OCI-LY1 (cell line): ENCODE measurements around the gene SALL2.
A peak's percentile ranks its signal among the peaks of the same experiment; 100 is the strongest.

Experiments
- H2AFZ ChIP-seq: fragments of 200-600 bp; sonication (generic), shearing (Covaris generic); 2 replicates; pipeline ENCODE4 v1.6.0; 2014; ENCODE audit warnings: antibody characterized with exemption, mild to moderate bottlenecking, low read length
- H3F3A ChIP-seq: fragments of 200-600 bp; sonication (generic), shearing (Covaris generic); 2 replicates; pipeline ENCODE4 v1.6.0; 2014; ENCODE audit warnings: mild to moderate bottlenecking, antibody characterized with exemption, low read length, moderate library complexity; ENCODE audit not compliant: insufficient read depth
- H3K27ac ChIP-seq: fragments of 200-600 bp; sonication (generic); 2 replicates; pipeline ENCODE4 v1.5.1; 2014; ENCODE audit warnings: low read length, mixed run types, mild to moderate bottlenecking, low read depth; ENCODE audit not compliant: poor library complexity, severe bottlenecking
- H3K27me3 ChIP-seq: fragments of 200-600 bp; sonication (generic); 2 replicates; pipeline ENCODE4 v1.6.0; 2014; ENCODE audit warnings: antibody characterized with exemption, mild to moderate bottlenecking, low read length, moderate library complexity; ENCODE audit not compliant: insufficient read depth
- H3K36me3 ChIP-seq: fragments of 200-600 bp; sonication (generic); 2 replicates; pipeline ENCODE4 v1.6.1; 2014; ENCODE audit warnings: mild to moderate bottlenecking, antibody characterized with exemption, low read length, moderate library complexity, mixed read lengths; ENCODE audit not compliant: insufficient read depth
- H3K4me1 ChIP-seq: fragments of 200-600 bp; sonication (generic); 2 replicates; pipeline ENCODE4 v1.5.1; 2014; ENCODE audit warnings: mild to moderate bottlenecking, low read length, moderate library complexity; ENCODE audit not compliant: insufficient read depth, severe bottlenecking
- H3K4me2 ChIP-seq: fragments of 200-600 bp; sonication (generic), shearing (Covaris generic); 2 replicates; pipeline ENCODE4 v1.6.1; 2014; ENCODE audit warnings: low read length
- H3K4me3 ChIP-seq: fragments of 200-600 bp; sonication (generic); 2 replicates; pipeline ENCODE4 v1.5.1; 2014; ENCODE audit warnings: low read length, low read depth, mild to moderate bottlenecking, mixed read lengths; ENCODE audit not compliant: poor library complexity, severe bottlenecking
- H3K79me2 ChIP-seq: fragments of 200-600 bp; shearing (Covaris generic); 2 replicates; pipeline ENCODE4 v1.6.1; 2016; ENCODE audit warnings: mixed run types, low read length, mixed read lengths; ENCODE audit not compliant: insufficient read depth
- H3K9ac ChIP-seq: fragments of 200-600 bp; sonication (generic), shearing (Covaris generic); 2 replicates; pipeline ENCODE4 v1.6.1; 2014; ENCODE audit warnings: mild to moderate bottlenecking, low read length, mixed read lengths
- H3K9me2 ChIP-seq: fragments of 200-600 bp; sonication (generic), shearing (Covaris generic); 2 replicates; pipeline ENCODE4 v1.6.1; 2014; ENCODE audit warnings: low read depth, mild to moderate bottlenecking, low read length, mixed read lengths
- H3K9me3 ChIP-seq: fragments of 200-600 bp; shearing (Covaris generic); 2 replicates; pipeline ENCODE4 v1.6.1; 2014; ENCODE audit warnings: low read length, mixed read lengths
- H4K20me1 ChIP-seq: fragments of 200-600 bp; sonication (generic), shearing (Covaris generic); 2 replicates; pipeline ENCODE4 v1.6.0; 2016; ENCODE audit warnings: mild to moderate bottlenecking, low read length; ENCODE audit not compliant: insufficient read depth
- CTCF ChIP-seq: fragments of 200-600 bp; sonication (generic), shearing (Covaris generic); IDR thresholded peaks from 2 replicates; pipeline ENCODE4 v1.5.1; 2017; ENCODE audit warnings: mild to moderate bottlenecking, antibody characterized with exemption, low read length, moderate library complexity, mixed read lengths
- EZH2 ChIP-seq: fragments of 200-600 bp; sonication (generic), shearing (Covaris generic); IDR thresholded peaks from 2 replicates; pipeline ENCODE4 v1.8.0; 2017; ENCODE audit warnings: borderline replicate concordance, mixed run types, mild to moderate bottlenecking, antibody characterized with exemption, low read length, moderate library complexity, mixed read lengths

Gene SALL2

GRCh38 chr14:21527318-21527679 lies 1.2 kb upstream of the SALL2 start:
- Histone ChIP-seq H3K9me2 (no peaks in the 10 kb centered on the region), H3K9me3 (no peaks in the 10 kb centered on the region), H3K27me3 (no peaks in the 10 kb centered on the region; the same call in 1 of the 2 replicates), H3F3A (no peaks in the 10 kb centered on the region), H3K36me3 (no peaks in the 10 kb centered on the region), H4K20me1 (no peaks in the 10 kb centered on the region), H3K79me2 (no peaks in the 10 kb centered on the region), H3K4me1 (peaks cover 17% of the 10 kb centered on the region), H2AFZ (no peak overlapping the region), H3K4me2 (no peak overlapping the region), H3K27ac (no peak overlapping the region), H3K9ac (no peak overlapping the region), H3K4me3 (no peak overlapping the region)
- TF ChIP-seq CTCF (no peak), EZH2 (no peak)

GRCh38 chr14:21526672-21527317 lies 649 bp upstream of the SALL2 start:
- Histone ChIP-seq H2AFZ (no peak overlapping the region), H4K20me1 (no peaks in the 10 kb centered on the region), H3K9ac (peak overlapping the region; percentile 11; the same call in 1 of the 2 replicates), H3F3A (no peaks in the 10 kb centered on the region), H3K36me3 (no peaks in the 10 kb centered on the region), H3K9me2 (no peaks in the 10 kb centered on the region), H3K4me1 (peaks cover 17% of the 10 kb centered on the region), H3K4me3 (peak overlapping the region; percentile 56), H3K79me2 (no peaks in the 10 kb centered on the region), H3K4me2 (peak overlapping the region; percentile 53), H3K9me3 (no peaks in the 10 kb centered on the region), H3K27me3 (no peaks in the 10 kb centered on the region; the same call in 1 of the 2 replicates), H3K27ac (no peak overlapping the region)
- TF ChIP-seq EZH2 (no peak), CTCF (no peak)

GRCh38 chr14:21525571-21525961 lies 580 bp downstream of the SALL2 start:
- Histone ChIP-seq H3F3A (no peaks in the 10 kb centered on the region), H3K27me3 (no peaks in the 10 kb centered on the region; the same call in 1 of the 2 replicates), H3K4me3 (peak overlapping the region; percentile 56), H3K9me3 (no peaks in the 10 kb centered on the region), H4K20me1 (no peaks in the 10 kb centered on the region), H3K9me2 (no peaks in the 10 kb centered on the region), H3K4me1 (peaks cover 17% of the 10 kb centered on the region), H2AFZ (no peak overlapping the region), H3K36me3 (no peaks in the 10 kb centered on the region), H3K79me2 (no peaks in the 10 kb centered on the region), H3K27ac (no peak overlapping the region), H3K4me2 (peak overlapping the region; percentile 53), H3K9ac (no peak overlapping the region; the same call in 1 of the 2 replicates)
- TF ChIP-seq EZH2: no peak
- TF ChIP-seq CTCF: no peak
